Stimulated activated CD4-positive, alpha-beta T cell treated with anti-CD3 and anti-CD28 coated beads, Interleukin-1b, Interleukin-23, amount 100 ng/mL, for 48 hours (primary cell): Measurements from ENCODE around the gene RARB.

Source experiments
- DNase-seq: peaks from one replicate; pipeline ENCODE4 v3.0.0-alpha.2; 2020

RARB gene

DNA sequence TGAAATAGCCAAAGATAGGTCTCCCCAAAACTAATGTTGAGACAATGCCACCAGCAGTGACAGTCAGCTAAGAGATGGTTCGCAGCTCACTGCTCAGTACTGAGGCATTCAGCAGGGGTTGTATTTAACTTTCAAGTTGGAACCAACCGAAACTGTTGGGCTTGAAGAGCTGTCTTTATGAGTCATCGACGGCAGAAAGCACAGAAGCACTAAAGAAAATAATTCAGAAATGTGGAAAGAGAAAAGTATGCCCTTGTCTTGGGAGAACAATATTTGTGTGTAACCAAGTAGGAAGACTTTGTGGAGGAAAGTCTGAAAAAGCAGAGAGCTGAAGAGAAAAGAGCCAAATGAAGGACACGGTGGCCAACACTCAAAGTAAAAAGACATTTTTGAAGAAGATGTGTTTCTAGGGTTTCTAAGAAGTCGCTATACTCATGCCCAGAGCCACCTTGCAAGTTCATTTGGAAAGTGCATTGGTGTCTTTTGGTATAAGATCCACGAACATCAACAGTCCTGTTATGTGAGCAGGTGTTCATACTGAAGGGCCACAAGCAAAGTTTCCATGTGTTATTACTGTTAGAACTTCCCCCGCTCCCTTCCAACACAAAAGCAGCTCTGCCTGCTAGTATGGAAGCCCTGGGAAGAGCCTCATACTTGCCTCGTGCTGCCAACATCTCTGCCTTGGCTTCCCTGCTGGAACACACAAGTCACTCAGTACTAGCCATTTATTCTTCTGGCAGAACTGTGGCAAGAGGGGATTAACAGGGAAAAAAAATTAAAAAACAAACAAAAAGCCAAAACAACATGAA, 4.1 kb upstream of the RARB start:
- DNase-seq, result no peak

- DNase-seq, result no peak
These were observed 3.4 kb upstream of the RARB start for GRCh38 chr3:25424614-25425013.

- no peak for DNase-seq
These were observed 1.7 kb upstream of the RARB start for GRCh38 chr3:25426408-25426807.

DNA sequence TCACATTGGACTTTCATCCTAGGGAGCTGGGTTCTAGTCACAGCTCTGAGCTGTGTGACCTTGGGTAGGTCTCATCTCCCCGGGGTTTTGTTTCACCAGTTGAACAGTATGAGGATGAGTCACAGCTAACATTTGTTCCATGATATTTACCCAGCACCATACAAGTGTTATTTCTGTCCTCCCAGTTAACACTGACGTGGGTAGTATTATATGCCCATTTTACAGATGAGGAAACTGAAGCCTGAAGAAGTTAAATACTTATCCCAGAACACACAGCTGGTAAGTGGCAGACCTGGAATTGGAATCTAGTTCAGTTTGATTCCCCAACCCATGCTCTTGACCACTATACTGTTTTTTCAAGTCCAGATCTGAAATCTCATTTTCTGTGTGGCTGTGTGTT, 908 bp upstream of the RARB start:
- no peak for DNase-seq

DNA sequence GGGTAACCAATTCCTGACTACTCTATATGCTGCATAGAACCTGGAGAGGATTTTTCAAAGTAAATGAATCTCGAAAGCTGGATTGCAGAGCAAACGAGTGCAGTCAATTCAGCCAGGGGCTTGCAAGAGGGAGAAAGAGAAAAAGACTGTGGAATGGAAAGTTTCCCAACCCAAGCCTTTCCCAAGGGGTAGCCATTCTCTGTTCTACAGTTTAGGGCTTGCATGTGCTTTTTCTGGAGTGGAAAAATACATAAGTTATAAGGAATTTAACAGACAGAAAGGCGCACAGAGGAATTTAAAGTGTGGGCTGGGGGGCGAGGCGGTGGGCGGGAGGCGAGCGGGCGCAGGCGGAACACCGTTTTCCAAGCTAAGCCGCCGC, 511 bp upstream of the RARB start:
- no peak for DNase-seq

- DNase-seq, result no peak
These were observed 799 bp downstream of the RARB start for GRCh38 chr3:25428789-25429335.

GRCh38 chr3:25429361-25430286, 1.6 kb downstream of the RARB start:
- no peak for DNase-seq

DNA sequence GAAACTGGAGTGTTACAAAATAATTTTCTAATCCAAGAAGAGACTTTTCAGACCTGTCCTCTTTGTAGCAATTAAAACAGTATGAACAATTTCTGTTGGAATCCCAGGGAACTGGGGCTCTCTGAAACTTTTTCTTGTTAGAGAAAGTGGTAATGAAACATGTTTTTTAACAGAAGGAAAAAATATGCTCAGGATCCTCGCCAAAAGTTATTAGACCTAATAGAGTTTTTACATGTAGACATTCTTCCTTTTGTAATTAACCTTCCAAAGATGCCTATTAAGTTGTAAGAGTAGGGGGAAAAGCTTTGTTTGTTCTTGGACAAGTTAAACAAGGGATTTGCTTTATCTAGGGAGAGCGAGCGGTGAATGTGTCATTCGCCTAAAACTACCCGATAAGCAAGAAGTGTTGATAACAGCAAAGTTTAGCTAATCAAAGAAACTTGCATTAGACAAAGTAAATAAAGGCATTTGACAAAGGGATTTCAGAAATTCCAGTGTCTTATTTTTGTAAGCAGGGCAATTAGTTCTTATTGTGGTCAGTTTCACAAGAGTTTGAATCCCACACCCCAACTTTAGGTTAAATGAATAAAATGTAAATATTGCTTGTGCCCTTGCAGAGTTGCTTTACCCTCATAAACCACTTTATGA, 2.3 kb downstream of the RARB start:
- no peak for DNase-seq

GRCh38 chr3:25430935-25431770, 3.1 kb downstream of the RARB start:
- DNase-seq, result no peak

- no peak for DNase-seq
These were observed 4.2 kb downstream of the RARB start for GRCh38 chr3:25432176-25432720.

DNA sequence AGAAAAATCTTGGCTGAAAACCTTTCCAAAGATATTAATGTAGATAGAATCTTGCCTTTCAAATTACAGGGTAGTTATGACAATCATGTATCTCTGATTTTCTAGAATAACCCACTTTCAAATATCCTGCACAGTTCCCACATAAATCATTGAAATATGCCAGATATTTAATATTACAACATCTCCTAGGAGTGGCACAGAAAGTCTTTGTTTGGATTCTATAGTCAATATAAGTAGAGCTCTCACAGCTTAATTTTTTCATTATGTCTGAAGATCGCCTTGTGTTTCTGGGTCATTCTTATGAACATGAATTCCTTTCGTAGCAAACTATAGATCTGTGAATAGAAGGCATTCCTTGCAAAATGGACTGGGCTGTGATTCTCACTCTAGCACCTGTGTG, 5.0 kb downstream of the RARB start:
- DNase-seq, result no peak

DNA sequence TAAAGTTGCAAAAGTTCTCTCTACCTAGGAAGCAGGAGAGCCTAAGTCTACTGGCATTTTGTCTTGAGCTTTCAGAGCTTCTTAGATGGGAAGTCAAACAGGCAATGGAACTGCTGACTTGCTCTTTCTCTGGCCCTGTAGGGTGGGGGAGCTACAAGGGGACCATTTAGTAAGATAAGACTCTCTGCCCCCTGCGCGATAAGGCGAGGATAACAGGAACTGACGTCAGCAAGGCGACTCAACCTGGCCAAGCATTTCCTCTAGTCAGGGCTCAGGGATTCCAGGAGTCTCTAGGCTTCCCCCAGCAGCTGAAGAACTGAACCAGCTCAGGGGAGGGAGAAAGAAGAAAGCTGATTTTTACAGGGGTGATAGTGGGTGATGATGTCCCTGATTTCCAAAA, 5.8 kb downstream of the RARB start:
- DNase-seq, result no peak

- no peak for DNase-seq
These were observed 9.9 kb downstream of the RARB start for GRCh38 chr3:25437953-25438352.

DNA sequence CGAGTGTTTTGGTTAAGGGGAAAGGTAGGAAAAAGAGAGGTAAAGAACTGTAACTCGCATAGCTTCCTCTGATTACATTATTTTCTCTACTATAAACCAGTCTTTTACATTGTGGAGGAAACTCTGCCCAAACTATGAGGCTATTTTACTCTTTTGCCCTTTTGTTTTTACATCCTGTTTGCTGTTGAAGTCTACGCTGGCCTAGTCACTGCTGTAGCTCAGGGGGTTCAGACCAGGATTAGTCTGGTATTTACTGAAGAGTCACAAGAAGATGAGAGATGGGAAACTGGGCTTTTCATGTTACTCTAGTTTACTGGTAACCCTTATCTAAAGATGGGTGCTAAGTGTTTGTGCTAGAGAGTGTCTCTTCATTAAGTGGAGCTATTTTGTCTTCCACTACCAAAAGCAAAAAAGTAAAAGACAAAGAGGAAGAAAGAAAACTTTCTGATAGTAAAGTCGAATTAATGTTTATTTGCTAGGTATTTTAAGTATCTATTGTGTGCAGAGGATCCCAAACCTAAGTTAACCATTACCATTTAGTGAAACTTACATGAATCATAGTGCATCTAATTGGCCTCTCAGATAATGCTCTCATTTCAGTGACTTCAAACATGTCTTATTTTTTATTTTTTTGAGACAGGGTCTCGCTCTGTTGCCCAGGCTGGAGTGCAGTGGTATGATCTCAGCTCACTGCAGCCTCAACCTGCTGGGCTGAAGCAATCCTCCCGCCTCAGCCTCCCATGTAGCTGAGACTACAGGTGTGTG, 10.9 kb downstream of the RARB start:
- DNase-seq, result no peak

- peak; percentile 9 for DNase-seq
These were observed 13.3 kb downstream of the RARB start for GRCh38 chr3:25441234-25441856.

GRCh38 chr3:25442486-25442885, 14.4 kb downstream of the RARB start:
- DNase-seq, result no peak

DNA sequence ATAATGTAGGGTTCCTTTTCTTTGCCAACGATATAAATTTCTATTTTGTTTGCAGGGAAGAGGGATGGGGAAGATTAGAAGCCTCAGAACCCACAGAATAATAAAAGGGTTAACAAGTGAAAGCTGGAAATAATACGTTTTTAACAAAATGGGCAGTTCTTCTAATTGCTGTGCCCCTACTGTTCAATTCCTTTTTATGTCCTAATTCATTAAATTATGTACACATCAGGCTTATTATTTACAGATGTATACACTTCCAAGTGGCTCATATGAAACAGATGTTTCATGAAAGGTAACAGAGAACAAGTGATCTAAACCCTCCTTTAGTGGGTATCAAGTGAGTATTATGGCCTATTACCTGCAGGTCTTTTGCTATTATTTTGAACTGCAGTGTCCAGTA, 16.2 kb downstream of the RARB start:
- no peak for DNase-seq

- no peak for DNase-seq
These were observed 17.7 kb downstream of the RARB start for GRCh38 chr3:25445731-25446130.

DNA sequence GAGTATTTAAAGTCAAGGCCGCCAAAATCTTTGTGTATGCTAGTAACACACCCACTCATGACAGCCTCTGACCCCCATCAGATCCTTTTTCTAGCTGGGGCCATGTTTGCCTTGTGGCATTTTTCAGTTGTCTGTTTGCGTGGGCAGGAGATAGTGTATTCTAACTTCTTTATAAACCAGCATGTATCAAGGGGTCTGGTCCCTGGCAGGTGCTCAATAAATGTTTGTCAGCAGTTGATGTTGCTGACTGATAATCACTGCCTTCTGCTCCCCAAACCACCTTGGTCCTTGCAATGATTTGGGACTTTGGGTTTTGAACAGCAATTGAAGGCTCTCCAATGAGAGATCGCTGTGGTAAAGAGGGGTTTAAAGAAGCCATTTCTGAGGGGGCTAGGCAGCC, 19.2 kb downstream of the RARB start:
- no peak for DNase-seq

GRCh38 chr3:25447925-25448324, 19.9 kb downstream of the RARB start:
- no peak for DNase-seq
